HG03558 (cell line): ENCODE measurements around the gene CD27.
A peak's percentile ranks its signal among the peaks of the same experiment; 100 is the strongest.
"Not testable (repeated sequence)": the region's sequence is repeated elsewhere in the genome, so short reads cannot be mapped to it uniquely, and the experiment has no call there.

Source experiments
- ATAC-seq: cut with Tn5 transposase; IDR thresholded peaks from one replicate; pipeline ENCODE4 v1.9.1; 2021; ENCODE audit warnings: moderate number of reproducible peaks; ENCODE audit not compliant: unreplicated experiment; ENCODE audit errors: extremely low read depth

Gene CD27

GRCh38 chr12:6444704-6445688 is at the start of gene CD27:
TSS of gene CD27 (plus strand) at chr12:6444955. CDS start at chr12:6445096, 141 bp downstream.
- ATAC-seq, result no peak

- ATAC-seq, result no peak
These were observed 48.7 kb upstream of the CD27 start for GRCh38 chr12:6396031-6396430.

- ATAC-seq, result no peak
These were observed 44.7 kb upstream of the CD27 start for GRCh38 chr12:6399884-6400644.

- no peak for ATAC-seq
These were observed 40.4 kb upstream of the CD27 start for GRCh38 chr12:6404390-6404789.

- no peak for ATAC-seq
These were observed 38.8 kb upstream of the CD27 start for GRCh38 chr12:6405963-6406362.

- ATAC-seq, result no peak
These were observed 37.4 kb upstream of the CD27 start for GRCh38 chr12:6407236-6407954.

GRCh38 chr12:6416596-6416995 is 28.2 kb upstream of the CD27 start:
- no peak for ATAC-seq

- ATAC-seq, result no peak
These were observed 26.0 kb upstream of the CD27 start for GRCh38 chr12:6418796-6419195.

- no peak for ATAC-seq
These were observed 24.4 kb upstream of the CD27 start for GRCh38 chr12:6420364-6420763.

GRCh38 chr12:6423267-6424007 is 21.3 kb upstream of the CD27 start:
- no peak for ATAC-seq

- ATAC-seq, result no peak
These were observed 20.8 kb upstream of the CD27 start for GRCh38 chr12:6424008-6424347.

- ATAC-seq, result no peak
These were observed 19.9 kb upstream of the CD27 start for GRCh38 chr12:6424866-6425265.

GRCh38 chr12:6425590-6426531 is 18.9 kb upstream of the CD27 start:
- no peak for ATAC-seq

- peak; percentile 53 for ATAC-seq
These were observed 17.7 kb upstream of the CD27 start for GRCh38 chr12:6426882-6427671.

GRCh38 chr12:6427796-6428195 is 17.0 kb upstream of the CD27 start:
- not testable (repeated sequence) for ATAC-seq

GRCh38 chr12:6428326-6428725 is 16.4 kb upstream of the CD27 start:
- no peak for ATAC-seq

- ATAC-seq, result no peak
These were observed 14.4 kb upstream of the CD27 start for GRCh38 chr12:6430124-6430989.
